NOMO-1 treated with dmso at 0.1 percent for 144 hours (cell line): ENCODE data around the gene TMEM165.
"Not testable (repeated sequence)": the region's sequence is repeated elsewhere in the genome, so short reads cannot be mapped to it uniquely, and the experiment has no call there.

Source experiments
- DNase-seq: peaks from one replicate; lab custom pipeline; 2025; ENCODE audit not compliant: unreplicated experiment; lab: John Stamatoyannopoulos, UW

The TMEM165 gene

GRCh38 chr4:55395529-55396307 lies at the start of gene TMEM165:
TMEM165 (plus strand) TSS chr4:55395957; CDS start chr4:55396190, 233 bp downstream.
- DNase-seq: peak; percentile 87

GRCh38 chr4:55345980-55346850 lies 49.5 kb upstream of the TMEM165 start, which contains the start of gene SRD5A3:
SRD5A3 (plus strand) TSS chr4:55346242; CDS start chr4:55346337, 95 bp downstream.
- DNase-seq: peak; percentile 67

GRCh38 chr4:55346851-55347255 lies 48.9 kb upstream of the TMEM165 start:
- no peak for DNase-seq

GRCh38 chr4:55347610-55348228 lies 48.0 kb upstream of the TMEM165 start:
- DNase-seq: peak; percentile 4

GRCh38 chr4:55348466-55348865 lies 47.3 kb upstream of the TMEM165 start:
- no peak for DNase-seq

GRCh38 chr4:55350870-55351269 lies 44.9 kb upstream of the TMEM165 start:
- DNase-seq: not testable (repeated sequence)

- no peak for DNase-seq
These were observed 43.9 kb upstream of the TMEM165 start for GRCh38 chr4:55351824-55352223.

GRCh38 chr4:55352726-55353125 lies 43.0 kb upstream of the TMEM165 start:
- no peak for DNase-seq

GRCh38 chr4:55353228-55353747 lies 42.5 kb upstream of the TMEM165 start:
- DNase-seq: not testable (repeated sequence)

GRCh38 chr4:55354648-55355047 lies 41.1 kb upstream of the TMEM165 start:
- DNase-seq: no peak

GRCh38 chr4:55355555-55355954 lies 40.2 kb upstream of the TMEM165 start:
- DNase-seq: no peak

- no peak for DNase-seq
These were observed 38.7 kb upstream of the TMEM165 start for GRCh38 chr4:55356991-55357461.

GRCh38 chr4:55358246-55358645 lies 37.5 kb upstream of the TMEM165 start:
- DNase-seq: no peak

- peak; percentile 68 for DNase-seq
These were observed 37.1 kb upstream of the TMEM165 start for GRCh38 chr4:55358668-55359067.

GRCh38 chr4:55359397-55359916 lies 36.3 kb upstream of the TMEM165 start:
- DNase-seq: no peak

GRCh38 chr4:55362938-55363337 lies 32.8 kb upstream of the TMEM165 start:
- not testable (repeated sequence) for DNase-seq

GRCh38 chr4:55363691-55364351 lies 31.9 kb upstream of the TMEM165 start:
- DNase-seq: no peak

- no peak for DNase-seq
These were observed 30.9 kb upstream of the TMEM165 start for GRCh38 chr4:55364691-55365344.

- no peak for DNase-seq
These were observed 30.4 kb upstream of the TMEM165 start for GRCh38 chr4:55365345-55365728.

- DNase-seq: no peak
These were observed 29.1 kb upstream of the TMEM165 start for GRCh38 chr4:55366621-55367020.
